HCT116 (cell line): ENCODE data around the gene CIT. TPM values are rescaled to one million over a fixed set of nuclear protein-coding genes. Genes with fewer than 3 reads are reported as not detected.

Experiments used
- ATAC-seq: fragments of 200-7000 bp; cut with Tn5 transposase; 2 replicates; pipeline ENCODE4 v1.9.1; 2020; ENCODE audit warnings: mild to moderate bottlenecking, moderate library complexity
- BruUV-seq: library from RNA; stranded (reverse); fragments of 400-500 nt; replicated peaks from 2 replicates; lab custom pipeline; 2021; lab: Mats Ljungman, UMichigan
- CTCF ChIA-PET: fragments of 300-600 bp; sonication (Branson Sonifier 250); formaldehyde crosslinking; loops from one replicate; lab custom pipeline; 2021; ENCODE audit warnings: antibody characterized with exemption; lab: Charles Lee
- POLR2A ChIA-PET: fragments of 300-600, 350-600 bp; sonication (Branson Sonifier 250); formaldehyde crosslinking; loops from one replicate; lab custom pipeline; 2021; ENCODE audit warnings: antibody characterized with exemption; lab: Charles Lee
- RAD21 ChIA-PET, 2 experiments: fragments of 300-600 bp; sonication (Branson Sonifier 250); formaldehyde crosslinking; loops; one replicate each; lab custom pipeline; 2023; ENCODE audit warnings: low total read pairs in 2 of 2; ENCODE audit not compliant: uncharacterized antibody in 2 of 2, unreplicated experiment in 2 of 2, low non-redundant PET in 1 of 2; lab: Charles Lee
- DNase-seq: peaks from one replicate; pipeline ENCODE4 v3.0.0-alpha.2; 2010; ENCODE audit warnings: low read depth, low spot score
- H2AFZ ChIP-seq: fragments of 200-600 bp; shearing (Covaris generic), sonication (generic); 2 replicates; pipeline ENCODE4 v1.6.1; 2017; ENCODE audit warnings: low read depth, mixed run types, mixed read lengths, antibody characterized with exemption, low read length; ENCODE audit not compliant: poor library complexity, severe bottlenecking
- H3K27ac ChIP-seq: 2 replicates; pipeline ENCODE4 v1.5.1; 2012; ENCODE audit warnings: low read depth, low read length
- H3K27me3 ChIP-seq: fragments of 200-600 bp; sonication (generic); 2 replicates; pipeline ENCODE4 v1.6.1; 2016; ENCODE audit warnings: mixed run types, low read length, mixed read lengths; ENCODE audit not compliant: insufficient read depth
- H3K36me3 ChIP-seq, 2 experiments: fragments of 200-500 bp in 1 of 2; fragments of 200-600 bp in 1 of 2; sonication (Bioruptor generic) in 1 of 2; sonication (generic) in 1 of 2; 2 replicates each; pipeline versions ENCODE4 v1.5.1 to v1.6.1; 2014 to 2016; ENCODE audit warnings: low read length in 2 of 2, inconsistent platforms in 1 of 2, mixed read lengths in 1 of 2, mixed run types in 1 of 2; ENCODE audit not compliant: insufficient read depth in 2 of 2, control insufficient read depth in 1 of 2
- H3K4me1 ChIP-seq, 2 experiments: fragments of 200-600 bp in 1 of 2; sonication (generic) in 1 of 2; 2 replicates each; pipeline versions ENCODE4 v1.5.1 to v1.6.1; 2012 to 2017; ENCODE audit warnings: low read length in 2 of 2, inconsistent platforms in 1 of 2, mild to moderate bottlenecking in 1 of 2, mixed read lengths in 1 of 2, mixed run types in 1 of 2, moderate library complexity in 1 of 2; ENCODE audit not compliant: insufficient read depth in 2 of 2, control insufficient read depth in 1 of 2
- H3K4me2 ChIP-seq: fragments of 200-600 bp; sonication (generic); 2 replicates; pipeline ENCODE4 v1.6.1; 2017; ENCODE audit warnings: mixed run types, low read length, mixed read lengths
- H3K4me3 ChIP-seq, 2 experiments: fragments of 200-600 bp in 1 of 2; sonication (generic) in 1 of 2; replicated peaks in 1 of 2; 2 replicates each; pipeline ENCODE4 v1.5.1; 2011 to 2016; ENCODE audit warnings: low read length in 2 of 2, control low read depth in 1 of 2, low read depth in 1 of 2, mild to moderate bottlenecking in 1 of 2, mixed read lengths in 1 of 2, mixed run types in 1 of 2
- H3K79me2 ChIP-seq: fragments of 200-600 bp; sonication (generic); 2 replicates; pipeline ENCODE4 v1.6.1; 2017; ENCODE audit warnings: mild to moderate bottlenecking, mixed run types, low read length, moderate library complexity, mixed read lengths; ENCODE audit not compliant: insufficient read depth
- H3K9ac ChIP-seq: fragments of 200-600 bp; sonication (generic); 2 replicates; pipeline ENCODE4 v1.6.1; 2016; ENCODE audit warnings: low read length, mixed read lengths
- H3K9me2 ChIP-seq: fragments of 200-600 bp; sonication (generic), shearing (Covaris generic); 2 replicates; pipeline ENCODE4 v1.6.1; 2017; ENCODE audit warnings: mixed run types, mild to moderate bottlenecking, moderate library complexity; ENCODE audit not compliant: insufficient read depth
- H3K9me3 ChIP-seq, 2 experiments: fragments of 200-500 bp in 1 of 2; fragments of 200-600 bp in 1 of 2; sonication (Bioruptor generic) in 1 of 2; sonication (generic) in 1 of 2; 2 replicates each; pipeline ENCODE4 v1.6.1; 2014 to 2017; ENCODE audit warnings: low read length in 2 of 2, mixed read lengths in 2 of 2, inconsistent platforms in 1 of 2, low read depth in 1 of 2, mild to moderate bottlenecking in 1 of 2, mixed run types in 1 of 2, moderate library complexity in 1 of 2; ENCODE audit not compliant: control insufficient read depth in 1 of 2, insufficient read depth in 1 of 2
- H4K20me1 ChIP-seq: fragments of 200-600 bp; sonication (generic), shearing (Covaris generic); 2 replicates; pipeline ENCODE4 v1.6.1; 2017; ENCODE audit warnings: mixed run types, mild to moderate bottlenecking, moderate library complexity; ENCODE audit not compliant: insufficient read depth
- CEBPB ChIP-seq: IDR thresholded peaks from 2 replicates; pipeline ENCODE4 v1.6.1; 2012; ENCODE audit warnings: low read depth
- CTCF ChIP-seq, 3 experiments: fragments of 200-600 bp in 1 of 3; sonication (generic) in 1 of 3; IDR thresholded peaks in 2 of 3; conservative IDR thresholded peaks in 1 of 3; 2 replicates each; pipeline ENCODE4 v1.5.1; 2012 to 2017; ENCODE audit warnings: low read depth in 2 of 3, low read length in 2 of 3, antibody characterized with exemption in 1 of 3, borderline replicate concordance in 1 of 3, control low read depth in 1 of 3, mild to moderate bottlenecking in 1 of 3, mixed read lengths in 1 of 3, mixed run types in 1 of 3, moderate library complexity in 1 of 3; ENCODE audit not compliant: insufficient read depth in 1 of 3
- EZH2 ChIP-seq: fragments of 200-600 bp; sonication (generic); IDR thresholded peaks from 2 replicates; pipeline ENCODE4 v1.6.1; 2017; ENCODE audit warnings: antibody characterized with exemption, mixed run types
- EZH2phosphoT487 ChIP-seq: fragments of 200-600 bp; IDR thresholded peaks from 2 replicates; pipeline ENCODE4 v1.6.1; 2018; ENCODE audit warnings: antibody characterized with exemption, borderline replicate concordance
- FOSL1 ChIP-seq: IDR thresholded peaks from 2 replicates; pipeline ENCODE4 v1.6.1; 2012; ENCODE audit warnings: low read depth
- MAX ChIP-seq: IDR thresholded peaks from 2 replicates; pipeline ENCODE4 v1.6.1; 2012
- POLR2AphosphoS5 ChIP-seq: IDR thresholded peaks from 2 replicates; pipeline ENCODE4 v1.6.1; 2011; ENCODE audit warnings: mild to moderate bottlenecking, low read depth, low read length, moderate library complexity
- REST ChIP-seq: IDR thresholded peaks from 2 replicates; pipeline ENCODE4 v1.6.1; 2012; ENCODE audit warnings: low read depth
- SIN3A ChIP-seq: IDR thresholded peaks from 2 replicates; pipeline ENCODE4 v1.6.1; 2012; ENCODE audit warnings: low read depth
- SP1 ChIP-seq: IDR thresholded peaks from 2 replicates; pipeline ENCODE4 v1.6.1; 2012; ENCODE audit warnings: low read depth
- ZFX ChIP-seq: fragments of 450-650 bp; IDR thresholded peaks from 2 replicates; pipeline ENCODE4 v1.6.1; 2017
- intact Hi-C: fragments of 100-400 bp; cut with micrococcal nuclease; formaldehyde crosslinking; loops from 2 replicates; pipeline ENCODE4 v1.10.0; 2022
- total RNA-seq: library from RNA; stranded (reverse); gene quantifications from one replicate; pipeline ENCODE4 v1.2.1, GENCODE V29; 2021; ENCODE audit not compliant: unreplicated experiment

CIT gene
- total RNA-seq, 1 experiment from 2014 or later: 54.2 TPM

GRCh38 chr12:119808441-119808840 lies 68.7 kb downstream of the CIT start:
- no peak for ATAC-seq
- TF ChIP-seq MAX (no peak), CEBPB (no peak), ZFX (no peak), FOSL1 (no peak), POLR2AphosphoS5 (no peak), EZH2 (no peak), SIN3A (no peak), EZH2phosphoT487 (no peak), SP1 (no peak), REST (no peak), CTCF (IDR thresholded peaks at IDR 0.05 in 2 of 3, conservative IDR thresholded peaks at IDR 0.05 in 1 of 3; ENCODE audit: borderline replicate concordance in 1 of 3, insufficient read depth in 1 of 3, low read depth in 2 of 3, low read length in 2 of 3) (no peak)
- TF ChIP-seq, all 23 proteins: peak for 0
- Histone ChIP-seq H3K9me2 (no peaks in the 10 kb centered on the region), H3K27me3 (no peaks in the 10 kb centered on the region), H3K4me1 (peaks cover 0 to 18% of the 10 kb centered on the region in 2 experiments; a peak in 3 of 4 replicates), H3K9me3 (no peaks in the 10 kb centered on the region), H3K27ac (no peak overlapping the region), H2AFZ (no peak overlapping the region), H3K4me3 (no peak overlapping the region), H3K4me2 (no peak overlapping the region), H3K36me3 (peaks cover 0 to 3% of the 10 kb centered on the region in 2 experiments; a peak in 1 of 4 replicates), H3K9ac (no peak overlapping the region), H3K79me2 (peaks cover 16% of the 10 kb centered on the region), H4K20me1 (peaks cover 6% of the 10 kb centered on the region; the same call in 1 of the 2 replicates)
- CTCF ChIA-PET: interaction anchor here (0.7 kb wide), 1 partner anchor 28 kb away, joined by 3 read pairs; no protein-coding TSS in a partner anchor
- no TSS peak for BruUV-seq
- no peak for DNase-seq
- RAD21 ChIA-PET: no interaction called here
- intact Hi-C loops: no loop called here
- POLR2A ChIA-PET: no interaction called here
